WTC11 (cell line): Measurements from ENCODE around the gene FAM151A. TPM values are rescaled to one million over a fixed set of nuclear protein-coding genes. Genes with fewer than 3 reads are reported as not detected.
A peak's percentile ranks its signal among the peaks of the same experiment; 100 is the strongest.

Experiments used
- ATAC-seq: fragments of 200-7000 bp; cut with Tn5 transposase; 2 replicates; pipeline ENCODE4 v1.10.0; 2021; ENCODE audit warnings: mild to moderate bottlenecking, moderate library complexity
- CTCF ChIA-PET: fragments of 300-600 bp; sonication (Branson Sonifier 250); formaldehyde crosslinking; loops from one replicate; lab custom pipeline; 2021; ENCODE audit warnings: antibody characterized with exemption; lab: Charles Lee
- POLR2A ChIA-PET: fragments of 350-600 bp; sonication (Branson Sonifier 250); formaldehyde crosslinking; loops from one replicate; lab custom pipeline; 2021; ENCODE audit warnings: antibody characterized with exemption; lab: Charles Lee
- DNase-seq: peaks from one replicate; pipeline ENCODE4 v3.0.0; 2021; ENCODE audit warnings: low spot score
- H3K27ac Mint-ChIP-seq: 2 replicates; pipeline ENCODE4 v1.8.0; 2021; ENCODE audit warnings: mixed read lengths
- H3K27me3 Mint-ChIP-seq: 2 replicates; pipeline ENCODE4 v1.8.0; 2021; ENCODE audit warnings: low read depth, mild to moderate bottlenecking, moderate library complexity, mixed read lengths
- H3K36me3 Mint-ChIP-seq: 2 replicates; pipeline ENCODE4 v1.8.0; 2021; ENCODE audit warnings: mixed read lengths
- H3K4me1 Mint-ChIP-seq: 2 replicates; pipeline ENCODE4 v1.8.0; 2022; ENCODE audit warnings: mixed read lengths
- H3K4me3 Mint-ChIP-seq: 2 replicates; pipeline ENCODE4 v1.8.0; 2021; ENCODE audit warnings: mild to moderate bottlenecking, moderate library complexity, mixed read lengths
- H3K9me3 Mint-ChIP-seq: 2 replicates; pipeline ENCODE4 v1.8.0; 2021; ENCODE audit warnings: mixed read lengths
- MYBL2 ChIP-seq: sonication (generic); formaldehyde crosslinking; IDR thresholded peaks from 2 replicates; pipeline ENCODE4 v1.8.1; 2023; ENCODE audit warnings: mild to moderate bottlenecking, moderate library complexity, missing genetic modification reagents
- RELA ChIP-seq: sonication (generic); formaldehyde crosslinking; IDR thresholded peaks from 2 replicates; pipeline ENCODE4 v1.8.1; 2022; ENCODE audit warnings: missing genetic modification reagents, mild to moderate bottlenecking, borderline replicate concordance
- SMAD3 ChIP-seq: sonication (generic); formaldehyde crosslinking; IDR thresholded peaks from 2 replicates; pipeline ENCODE4 v1.8.0; 2022; ENCODE audit warnings: missing genetic modification reagents, mild to moderate bottlenecking, borderline replicate concordance
- TEAD4 ChIP-seq: sonication (generic); formaldehyde crosslinking; IDR thresholded peaks from 2 replicates; pipeline ENCODE4 v1.8.0; 2022; ENCODE audit warnings: mild to moderate bottlenecking, missing genetic modification reagents
- ZNF138 ChIP-seq: sonication (generic); formaldehyde crosslinking; conservative IDR thresholded peaks from 2 replicates; pipeline ENCODE4 v1.8.1; 2022; ENCODE audit warnings: mild to moderate bottlenecking, moderate library complexity, missing genetic modification reagents
- ZNF219 ChIP-seq: sonication (generic); formaldehyde crosslinking; IDR thresholded peaks from 2 replicates; pipeline ENCODE4 v1.8.0; 2023; ENCODE audit warnings: missing genetic modification reagents, mild to moderate bottlenecking, borderline replicate concordance
- ZNF232 ChIP-seq: sonication (generic); formaldehyde crosslinking; IDR thresholded peaks from 2 replicates; pipeline ENCODE4 v1.8.0; 2022; ENCODE audit warnings: mild to moderate bottlenecking, missing genetic modification reagents
- ZNF317 ChIP-seq: sonication (generic); formaldehyde crosslinking; IDR thresholded peaks from 2 replicates; pipeline ENCODE4 v1.8.1; 2023; ENCODE audit warnings: low read depth, mild to moderate bottlenecking, moderate library complexity, missing genetic modification reagents, borderline replicate concordance
- total RNA-seq: library from RNA; stranded (reverse); gene quantifications from 3 replicates; pipeline ENCODE4 v1.2.3, GENCODE V29; 2021
- TF ChIP-seq, protein P1 (sequence below): sonication (generic); formaldehyde crosslinking; IDR thresholded peaks from 2 replicates; pipeline ENCODE4 v1.8.1; 2022; ENCODE audit warnings: low read depth, mild to moderate bottlenecking, moderate library complexity, missing genetic modification reagents, borderline replicate concordance
- TF ChIP-seq, protein P2 (sequence below): sonication (generic); formaldehyde crosslinking; IDR thresholded peaks from 2 replicates; pipeline ENCODE4 v1.8.0; 2022; ENCODE audit warnings: mild to moderate bottlenecking, missing genetic modification reagents
- TF ChIP-seq, protein P3 (sequence below): sonication (generic); formaldehyde crosslinking; IDR thresholded peaks from 2 replicates; pipeline ENCODE4 v1.8.1; 2023; ENCODE audit warnings: mild to moderate bottlenecking, moderate library complexity, missing genetic modification reagents
- TF ChIP-seq, protein P4 (sequence below): fragments of 250-450 bp; sonication (Bioruptor Pico); conservative IDR thresholded peaks from 2 replicates; pipeline ENCODE4 v1.9.0; 2021; ENCODE audit warnings: mild to moderate bottlenecking
- TF ChIP-seq, protein P5 (sequence below): sonication (generic); formaldehyde crosslinking; IDR thresholded peaks from 2 replicates; pipeline ENCODE4 v1.8.1; 2023; ENCODE audit warnings: mild to moderate bottlenecking, missing genetic modification reagents, moderate library complexity

FAM151A gene
- total RNA-seq, 1 experiment from 2014 or later = 0.11 TPM

DNA sequence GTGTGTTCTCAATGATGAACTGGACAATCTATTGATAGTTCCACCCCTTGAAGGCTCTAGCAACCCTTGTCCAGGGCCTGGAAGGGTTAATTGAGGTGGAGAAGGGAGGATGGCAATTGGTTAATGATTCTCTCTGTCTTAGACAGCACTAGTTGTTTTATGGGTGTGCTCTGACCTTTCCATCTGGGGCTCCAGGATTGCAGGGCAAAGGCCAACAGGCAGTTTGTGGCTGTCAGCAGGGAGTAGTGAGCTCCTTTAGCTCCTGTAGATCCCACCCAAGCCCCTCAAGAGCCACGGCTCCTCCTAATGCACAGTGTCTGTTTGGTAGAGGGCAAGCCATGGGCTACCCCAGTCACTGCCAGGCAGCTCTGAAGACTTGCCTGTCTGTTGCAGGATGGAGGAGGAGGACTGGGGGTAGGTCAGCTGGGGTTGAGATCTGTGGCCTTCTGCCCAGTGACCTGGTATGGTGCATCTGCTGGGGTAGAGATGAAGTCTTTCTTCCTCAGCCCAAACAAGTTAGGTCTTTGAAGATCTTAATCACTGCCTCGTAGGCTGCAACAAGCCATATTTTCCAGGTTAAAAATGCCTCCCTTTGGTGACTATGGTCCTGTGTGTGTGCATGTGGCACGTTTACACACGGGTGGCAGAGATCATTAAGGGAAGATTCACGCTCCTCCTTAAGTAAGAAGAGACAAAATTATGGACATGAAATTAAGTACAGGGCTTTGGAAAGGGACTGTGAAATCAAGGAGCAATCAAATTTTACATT is 26.0 kb upstream of the FAM151A start (continued):
- TF ChIP-seq, protein P1, sequence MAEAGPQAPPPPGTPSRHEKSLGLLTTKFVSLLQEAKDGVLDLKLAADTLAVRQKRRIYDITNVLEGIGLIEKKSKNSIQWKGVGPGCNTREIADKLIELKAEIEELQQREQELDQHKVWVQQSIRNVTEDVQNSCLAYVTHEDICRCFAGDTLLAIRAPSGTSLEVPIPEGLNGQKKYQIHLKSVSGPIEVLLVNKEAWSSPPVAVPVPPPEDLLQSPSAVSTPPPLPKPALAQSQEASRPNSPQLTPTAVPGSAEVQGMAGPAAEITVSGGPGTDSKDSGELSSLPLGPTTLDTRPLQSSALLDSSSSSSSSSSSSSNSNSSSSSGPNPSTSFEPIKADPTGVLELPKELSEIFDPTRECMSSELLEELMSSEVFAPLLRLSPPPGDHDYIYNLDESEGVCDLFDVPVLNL = no peak
- no peak for TF ChIP-seq ZNF219
- TF ChIP-seq, all 79 proteins: peak for 0

DNA sequence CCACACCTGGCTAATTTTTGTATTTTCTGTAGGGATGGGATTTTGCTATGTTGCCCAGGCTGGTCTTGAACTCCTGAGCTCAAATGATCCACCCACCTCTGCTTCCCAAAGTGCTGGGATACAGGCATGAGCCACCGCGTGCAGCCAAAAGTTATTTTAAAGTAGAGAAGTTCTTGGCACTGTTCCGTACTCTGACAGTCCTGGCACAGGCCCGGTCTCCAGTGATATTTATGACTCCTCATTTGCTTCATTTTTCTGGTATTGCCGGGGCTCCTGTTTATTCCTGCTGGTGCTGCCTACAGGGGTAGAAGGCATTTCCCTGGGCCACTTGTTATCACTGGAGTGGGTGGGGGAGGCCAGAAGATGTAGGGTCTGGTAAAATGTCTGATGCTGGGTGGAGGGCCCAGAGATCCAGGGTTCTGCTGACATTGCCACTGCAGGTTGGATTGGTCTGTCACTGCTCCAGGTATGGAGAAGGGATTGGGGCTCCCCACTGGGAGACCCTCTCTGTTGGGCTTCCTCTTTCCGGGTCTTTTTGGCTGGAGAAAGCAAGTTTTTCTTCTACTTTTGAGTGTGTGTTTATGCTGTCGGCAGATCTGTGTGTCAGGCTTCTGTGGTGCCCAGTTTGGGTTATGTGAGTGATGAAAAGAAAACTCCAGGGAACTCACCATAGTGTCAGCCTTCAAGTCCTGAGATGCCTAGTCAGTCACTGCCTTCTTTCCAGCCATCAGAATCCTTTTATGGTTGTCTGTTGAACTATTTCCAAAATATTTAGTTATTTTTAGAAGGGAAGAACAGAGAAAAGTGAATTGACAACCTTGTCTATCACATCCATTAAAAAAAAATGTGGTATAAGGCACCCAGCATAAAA is 22.7 kb upstream of the FAM151A start:
- H3K4me1 Mint-ChIP-seq = peaks cover 3% of the 10 kb centered on the region
- ChIA-PET POLR2A (no interaction called here), CTCF (no interaction called here)
- no peak for ATAC-seq
- TF ChIP-seq MYBL2 (CRISPR knock-in tag) (no peak), SMAD3 (CRISPR knock-in tag) (no peak), RELA (CRISPR knock-in tag) (no peak), ZNF138 (CRISPR knock-in tag) (no peak), TEAD4 (CRISPR knock-in tag) (no peak), ZNF232 (no peak)
- TF ChIP-seq, protein P2, sequence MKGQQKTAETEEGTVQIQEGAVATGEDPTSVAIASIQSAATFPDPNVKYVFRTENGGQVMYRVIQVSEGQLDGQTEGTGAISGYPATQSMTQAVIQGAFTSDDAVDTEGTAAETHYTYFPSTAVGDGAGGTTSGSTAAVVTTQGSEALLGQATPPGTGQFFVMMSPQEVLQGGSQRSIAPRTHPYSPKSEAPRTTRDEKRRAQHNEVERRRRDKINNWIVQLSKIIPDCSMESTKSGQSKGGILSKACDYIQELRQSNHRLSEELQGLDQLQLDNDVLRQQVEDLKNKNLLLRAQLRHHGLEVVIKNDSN (CRISPR knock-in tag) = no peak
- TF ChIP-seq, protein P3, sequence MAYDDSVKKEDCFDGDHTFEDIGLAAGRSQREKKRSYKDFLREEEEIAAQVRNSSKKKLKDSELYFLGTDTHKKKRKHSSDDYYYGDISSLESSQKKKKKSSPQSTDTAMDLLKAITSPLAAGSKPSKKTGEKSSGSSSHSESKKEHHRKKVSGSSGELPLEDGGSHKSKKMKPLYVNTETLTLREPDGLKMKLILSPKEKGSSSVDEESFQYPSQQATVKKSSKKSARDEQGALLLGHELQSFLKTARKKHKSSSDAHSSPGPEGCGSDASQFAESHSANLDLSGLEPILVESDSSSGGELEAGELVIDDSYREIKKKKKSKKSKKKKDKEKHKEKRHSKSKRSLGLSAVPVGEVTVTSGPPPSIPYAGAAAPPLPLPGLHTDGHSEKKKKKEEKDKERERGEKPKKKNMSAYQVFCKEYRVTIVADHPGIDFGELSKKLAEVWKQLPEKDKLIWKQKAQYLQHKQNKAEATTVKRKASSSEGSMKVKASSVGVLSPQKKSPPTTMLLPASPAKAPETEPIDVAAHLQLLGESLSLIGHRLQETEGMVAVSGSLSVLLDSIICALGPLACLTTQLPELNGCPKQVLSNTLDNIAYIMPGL (CRISPR knock-in tag) = no peak
- TF ChIP-seq, protein P4, sequence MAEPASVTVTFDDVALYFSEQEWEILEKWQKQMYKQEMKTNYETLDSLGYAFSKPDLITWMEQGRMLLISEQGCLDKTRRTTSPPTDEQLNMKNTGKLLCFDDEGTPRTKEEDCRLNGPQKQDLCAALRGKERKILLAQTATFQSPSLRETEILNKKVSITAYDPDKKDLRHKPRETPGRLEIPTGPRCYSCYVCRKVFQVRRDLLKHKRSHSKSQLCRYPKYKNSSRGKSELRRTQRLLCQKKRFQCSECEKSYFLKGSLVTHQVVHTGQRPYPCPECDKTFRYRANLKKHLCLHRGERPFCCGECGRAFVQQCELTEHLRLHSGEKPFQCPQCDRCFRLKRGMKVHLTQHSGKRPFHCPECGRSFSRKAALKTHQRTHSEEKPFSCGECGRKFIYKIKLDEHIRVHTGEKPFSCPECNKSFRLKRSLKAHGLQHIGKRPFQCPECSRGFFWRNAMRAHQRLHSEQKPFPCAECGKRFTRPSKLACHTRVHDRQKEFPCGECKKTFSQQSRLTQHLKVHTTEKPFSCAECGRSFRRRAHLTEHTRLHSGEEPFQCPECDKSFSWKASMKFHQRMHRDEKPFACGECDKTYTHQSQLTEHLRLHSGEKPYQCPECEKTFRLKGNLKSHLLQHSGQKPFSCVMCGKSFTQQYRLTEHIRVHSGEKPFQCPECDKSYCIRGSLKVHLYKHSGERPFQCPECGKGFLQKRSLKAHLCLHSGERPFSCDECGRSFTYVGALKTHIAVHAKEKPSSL (CRISPR knock-in tag) = no peak
- TF ChIP-seq, protein P5, sequence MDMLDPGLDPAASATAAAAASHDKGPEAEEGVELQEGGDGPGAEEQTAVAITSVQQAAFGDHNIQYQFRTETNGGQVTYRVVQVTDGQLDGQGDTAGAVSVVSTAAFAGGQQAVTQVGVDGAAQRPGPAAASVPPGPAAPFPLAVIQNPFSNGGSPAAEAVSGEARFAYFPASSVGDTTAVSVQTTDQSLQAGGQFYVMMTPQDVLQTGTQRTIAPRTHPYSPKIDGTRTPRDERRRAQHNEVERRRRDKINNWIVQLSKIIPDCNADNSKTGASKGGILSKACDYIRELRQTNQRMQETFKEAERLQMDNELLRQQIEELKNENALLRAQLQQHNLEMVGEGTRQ = no peak
- no peak for DNase-seq
- H3K27me3 Mint-ChIP-seq = peaks cover 7% of the 10 kb centered on the region
- no peak overlapping the region for H3K4me3 Mint-ChIP-seq
- H3K27ac Mint-ChIP-seq = no peak overlapping the region
- H3K36me3 Mint-ChIP-seq = peaks cover 6% of the 10 kb centered on the region
- peaks cover 17% of the 10 kb centered on the region for H3K9me3 Mint-ChIP-seq

DNA sequence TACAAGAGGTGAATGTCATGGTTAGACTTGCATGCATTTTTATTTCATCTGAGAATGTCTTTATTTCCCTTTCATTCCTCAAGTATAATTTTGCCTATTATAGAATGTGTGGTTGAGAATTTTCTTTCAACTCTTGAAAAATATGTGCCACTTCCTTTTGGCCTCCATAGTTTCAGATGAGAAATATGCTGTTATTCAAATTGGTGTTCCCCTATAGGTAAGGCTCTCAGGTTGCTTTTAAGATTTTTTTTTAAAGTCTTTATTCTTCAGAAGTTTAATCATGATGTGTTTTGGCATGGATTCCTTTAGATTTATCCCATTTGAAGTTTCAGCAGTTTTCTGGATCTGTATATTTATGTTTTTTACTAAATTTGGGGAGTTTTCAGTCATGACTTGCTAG is 20.4 kb upstream of the FAM151A start:
- Mint-ChIP-seq H3K27ac (no peak overlapping the region), H3K4me3 (no peak overlapping the region), H3K4me1 (peaks cover 3% of the 10 kb centered on the region)
- CTCF ChIA-PET = no interaction called here
- no peak for ATAC-seq
- no peak for DNase-seq
- peak; percentile 97 for TF ChIP-seq ZNF317 (CRISPR knock-in tag)
- TF ChIP-seq, protein P5 = no peak
- TF ChIP-seq, all 79 proteins: peak for 1
- POLR2A ChIA-PET = no interaction called here
- Mint-ChIP-seq H3K36me3 (peaks cover 6% of the 10 kb centered on the region), H3K9me3 (peaks cover 17% of the 10 kb centered on the region), H3K27me3 (peaks cover 4% of the 10 kb centered on the region; the same call in 1 of the 2 replicates)
